ENCODE measurements around the gene ELOVL4. TPM values are rescaled to one million over a fixed set of nuclear protein-coding genes. Genes with fewer than 3 reads are reported as not detected.
A peak's percentile ranks its signal among the peaks of the same experiment; 100 is the strongest.

ELOVL4 gene
- 9.1 and 11.5 TPM in 2 replicates for total RNA-seq (ENCODE audit: low replicate concordance)
- long read RNA-seq, transcript ELOVL4-201 (6 exons, 3,042 nt) = major isoform, 69 of 74 reads
- long read RNA-seq, partial matches to known transcripts = 4 of 74 reads
- long read RNA-seq, other reads (novel, unspliced or antisense) = 1 of 74 reads

DNA sequence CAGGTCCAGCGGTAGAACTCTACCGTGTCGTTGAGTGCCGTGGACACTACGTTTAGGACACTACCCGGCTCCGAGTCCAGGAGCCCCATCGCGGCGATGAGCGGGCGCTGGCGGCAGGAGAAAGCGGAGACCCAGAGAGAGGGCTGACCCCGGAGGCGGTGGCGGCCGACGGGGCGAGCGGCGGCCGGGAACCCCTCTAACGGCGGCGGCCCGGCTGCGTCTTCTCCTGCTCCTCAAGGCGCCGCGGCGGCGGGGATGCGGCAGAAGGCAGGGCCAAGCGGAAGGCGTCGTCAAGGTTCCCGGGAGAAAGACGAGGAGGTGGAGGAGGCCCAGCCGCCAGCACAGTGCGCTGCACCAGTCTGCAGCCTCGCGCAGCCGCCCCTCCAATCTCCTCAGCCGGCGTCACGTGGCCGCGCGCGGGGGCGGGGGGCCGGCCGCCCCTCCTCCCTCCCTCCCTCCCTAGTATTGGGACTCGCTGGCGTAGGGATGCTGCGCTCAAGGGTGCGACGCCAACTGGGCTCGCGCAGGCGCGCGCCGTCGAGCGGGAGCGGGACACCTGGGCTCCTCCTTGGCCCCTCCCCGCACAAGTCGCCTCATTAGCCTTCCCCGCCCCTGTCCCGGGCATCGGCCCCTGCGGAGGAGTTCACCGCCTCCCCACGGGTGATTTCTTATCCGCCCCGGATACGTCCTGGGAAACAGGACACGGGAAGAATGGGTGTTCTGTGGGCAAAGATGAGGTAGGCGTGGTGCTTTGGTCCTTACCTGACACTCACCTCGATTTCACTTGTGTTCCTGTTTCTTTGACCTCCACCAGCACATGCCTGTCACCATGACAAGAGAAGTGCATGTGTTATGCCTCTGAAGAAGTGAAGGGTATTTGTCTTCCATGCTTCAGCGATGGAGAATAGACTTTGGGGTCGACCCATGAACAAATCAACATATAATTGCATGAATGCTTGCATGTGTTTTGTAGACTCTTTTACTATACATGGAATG lies at the start of gene ELOVL4:
TSS of gene ELOVL4 (minus strand) at position 363 of the 996 bp plus-strand sequence. CDS start at position 89, 274 bp downstream.
- peaks cover 18% of the 10 kb centered on the region for H3K27me3 Mint-ChIP-seq
- H3K27ac Mint-ChIP-seq = peak within 1 kb of the TSS; percentile 16
- TF ChIP-seq, protein P1, sequence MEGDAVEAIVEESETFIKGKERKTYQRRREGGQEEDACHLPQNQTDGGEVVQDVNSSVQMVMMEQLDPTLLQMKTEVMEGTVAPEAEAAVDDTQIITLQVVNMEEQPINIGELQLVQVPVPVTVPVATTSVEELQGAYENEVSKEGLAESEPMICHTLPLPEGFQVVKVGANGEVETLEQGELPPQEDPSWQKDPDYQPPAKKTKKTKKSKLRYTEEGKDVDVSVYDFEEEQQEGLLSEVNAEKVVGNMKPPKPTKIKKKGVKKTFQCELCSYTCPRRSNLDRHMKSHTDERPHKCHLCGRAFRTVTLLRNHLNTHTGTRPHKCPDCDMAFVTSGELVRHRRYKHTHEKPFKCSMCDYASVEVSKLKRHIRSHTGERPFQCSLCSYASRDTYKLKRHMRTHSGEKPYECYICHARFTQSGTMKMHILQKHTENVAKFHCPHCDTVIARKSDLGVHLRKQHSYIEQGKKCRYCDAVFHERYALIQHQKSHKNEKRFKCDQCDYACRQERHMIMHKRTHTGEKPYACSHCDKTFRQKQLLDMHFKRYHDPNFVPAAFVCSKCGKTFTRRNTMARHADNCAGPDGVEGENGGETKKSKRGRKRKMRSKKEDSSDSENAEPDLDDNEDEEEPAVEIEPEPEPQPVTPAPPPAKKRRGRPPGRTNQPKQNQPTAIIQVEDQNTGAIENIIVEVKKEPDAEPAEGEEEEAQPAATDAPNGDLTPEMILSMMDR (conservative IDR thresholded peaks at IDR 0.05) = no peak
- H3K4me3 Mint-ChIP-seq = peak within 1 kb of the TSS; percentile 95
- H3K36me3 Mint-ChIP-seq = no peaks in the 10 kb centered on the region
- no peaks in the 10 kb centered on the region for H3K9me3 Mint-ChIP-seq
- H3K4me1 Mint-ChIP-seq (ENCODE audit: unreplicated experiment) = peaks cover 12% of the 10 kb centered on the region
- peak; percentile 80 for DNase-seq (ENCODE audit: extremely low spot score, unreplicated experiment)

DNA sequence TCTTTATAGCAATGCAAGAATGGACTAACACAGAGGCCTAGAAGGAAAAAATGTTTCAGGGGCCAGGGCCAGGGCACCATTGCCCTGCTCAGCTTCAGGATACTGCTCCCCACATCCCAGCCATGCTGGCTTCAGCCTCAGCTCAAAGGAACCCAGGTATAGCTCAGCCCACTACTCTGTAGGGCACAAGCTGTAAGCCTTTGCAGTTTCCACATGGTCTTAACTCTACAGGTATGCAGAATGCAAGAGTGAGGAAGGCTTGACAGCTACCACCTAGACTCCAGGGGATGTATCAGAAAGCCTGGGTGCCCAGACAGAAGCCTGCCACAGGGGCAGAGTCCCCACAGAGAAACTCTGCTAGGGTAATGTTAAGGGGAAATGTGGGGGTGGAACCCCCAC lies 46.6 kb upstream of the ELOVL4 start:
- Mint-ChIP-seq H3K27ac (no peak overlapping the region), H3K36me3 (no peaks in the 10 kb centered on the region), H3K4me1 (ENCODE audit: unreplicated experiment) (no peaks in the 10 kb centered on the region), H3K27me3 (peaks cover 4% of the 10 kb centered on the region), H3K4me3 (no peak overlapping the region), H3K9me3 (no peaks in the 10 kb centered on the region)
- DNase-seq (ENCODE audit: extremely low spot score, unreplicated experiment) = no peak
- TF ChIP-seq, protein P1 (conservative IDR thresholded peaks at IDR 0.05) = no peak

DNA sequence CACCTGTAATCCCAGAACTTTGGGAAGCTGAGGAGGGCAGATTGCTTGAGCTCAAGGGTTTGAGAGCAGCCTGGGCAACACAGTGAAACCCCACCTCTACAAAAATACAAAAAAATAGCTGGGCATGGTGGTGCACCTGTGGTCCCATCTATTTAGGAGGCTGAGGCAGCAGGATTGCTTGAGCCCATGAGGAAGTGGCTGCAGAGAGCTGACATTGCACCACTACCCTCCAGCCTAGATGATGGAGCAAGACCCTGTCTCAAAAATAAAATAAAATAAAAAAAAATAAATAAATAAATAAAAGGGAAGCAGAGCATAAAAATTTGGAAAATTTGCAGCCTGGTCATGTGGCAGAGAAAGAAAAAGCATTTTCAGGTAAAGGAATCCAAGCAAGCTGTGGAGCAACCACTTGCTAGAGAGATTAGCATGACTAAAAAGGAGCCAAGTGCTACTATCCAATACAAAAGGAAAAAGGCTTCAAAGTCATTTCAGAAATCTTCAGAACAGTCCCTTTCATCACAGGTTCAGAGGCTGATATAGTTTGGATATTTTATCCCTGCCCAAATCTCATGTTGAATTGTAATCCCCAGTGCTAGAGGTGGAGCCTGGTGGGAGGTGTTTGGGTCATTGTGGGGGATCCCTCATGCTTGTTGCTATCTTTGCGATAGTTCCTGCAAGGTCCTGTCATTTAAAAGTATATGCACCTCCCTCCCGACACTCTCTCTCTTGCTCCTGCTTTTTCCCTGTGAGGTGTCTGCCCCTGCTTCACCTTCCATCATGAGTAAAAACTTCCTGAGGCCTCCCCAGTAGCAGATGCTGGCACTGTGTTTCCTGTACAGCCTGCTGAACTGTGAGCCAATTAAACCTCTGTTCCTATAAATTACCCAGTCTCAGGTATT lies 45.9 kb upstream of the ELOVL4 start:
- no peak overlapping the region for H3K27ac Mint-ChIP-seq
- peaks cover 4% of the 10 kb centered on the region for H3K27me3 Mint-ChIP-seq
- H3K9me3 Mint-ChIP-seq = no peaks in the 10 kb centered on the region
- TF ChIP-seq, protein P1 (conservative IDR thresholded peaks at IDR 0.05) = no peak
- no peak overlapping the region for H3K4me3 Mint-ChIP-seq
- H3K36me3 Mint-ChIP-seq = no peaks in the 10 kb centered on the region
- DNase-seq (ENCODE audit: extremely low spot score, unreplicated experiment) = no peak
- no peaks in the 10 kb centered on the region for H3K4me1 Mint-ChIP-seq (ENCODE audit: unreplicated experiment)

DNA sequence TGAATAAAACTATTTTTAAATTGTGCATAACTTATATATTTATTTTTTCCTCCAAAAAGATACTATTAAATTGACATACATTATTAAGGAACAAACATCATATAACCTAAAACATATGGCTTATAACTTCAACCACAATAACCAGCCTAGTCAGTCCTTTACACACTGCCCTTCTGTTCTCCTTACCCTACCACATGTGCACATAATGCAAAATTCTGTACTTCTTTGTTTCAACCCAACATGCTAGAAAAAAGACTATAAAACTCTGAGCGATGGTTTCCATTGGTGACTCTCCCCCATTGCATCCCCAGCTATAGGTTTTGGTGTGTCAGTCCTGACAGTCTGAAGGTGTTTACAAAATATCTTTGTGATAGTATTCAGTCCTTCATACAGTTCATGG lies 42.3 kb upstream of the ELOVL4 start:
- TF ChIP-seq, protein P1 (conservative IDR thresholded peaks at IDR 0.05) = no peak
- H3K9me3 Mint-ChIP-seq = no peaks in the 10 kb centered on the region
- no peak overlapping the region for H3K27ac Mint-ChIP-seq
- peaks cover 2% of the 10 kb centered on the region for H3K27me3 Mint-ChIP-seq
- H3K36me3 Mint-ChIP-seq = no peaks in the 10 kb centered on the region
- no peaks in the 10 kb centered on the region for H3K4me1 Mint-ChIP-seq (ENCODE audit: unreplicated experiment)
- DNase-seq (ENCODE audit: extremely low spot score, unreplicated experiment) = no peak
- no peak overlapping the region for H3K4me3 Mint-ChIP-seq

DNA sequence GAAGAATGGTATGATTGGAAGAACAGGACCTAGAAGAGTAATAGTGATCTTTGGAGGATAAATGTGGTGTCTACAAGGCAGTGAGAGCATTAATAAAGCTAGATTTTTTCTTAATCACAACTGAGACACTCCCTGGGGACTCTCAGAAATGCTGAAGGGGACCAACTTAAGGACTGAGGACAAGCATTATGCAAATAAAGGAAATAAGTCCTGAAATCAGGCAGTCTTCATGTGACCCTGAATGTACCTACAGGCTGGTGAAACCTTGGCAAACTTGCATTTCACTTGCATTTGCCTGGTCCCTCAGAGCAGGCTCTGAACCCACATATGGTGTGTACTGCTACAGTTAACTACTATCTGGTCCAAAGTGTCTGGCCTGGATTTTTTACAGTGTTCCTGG lies 37.8 kb upstream of the ELOVL4 start:
- Mint-ChIP-seq H3K4me1 (ENCODE audit: unreplicated experiment) (no peaks in the 10 kb centered on the region), H3K9me3 (no peaks in the 10 kb centered on the region), H3K4me3 (no peak overlapping the region), H3K27me3 (no peaks in the 10 kb centered on the region), H3K27ac (no peak overlapping the region), H3K36me3 (no peaks in the 10 kb centered on the region)
- TF ChIP-seq, protein P1 (conservative IDR thresholded peaks at IDR 0.05) = no peak
- no peak for DNase-seq (ENCODE audit: extremely low spot score, unreplicated experiment)

Measured in type B pancreatic cell (in vitro differentiated cells).